Measurements from ENCODE around the gene BLOC1S4. TPM values are rescaled to one million over a fixed set of nuclear protein-coding genes. Genes with fewer than 3 reads are reported as not detected.
A peak's percentile ranks its signal among the peaks of the same experiment; 100 is the strongest.

The BLOC1S4 gene
- total and polyA plus RNA-seq, 12 donors = 6.5 to 31.7 (median 17.5) TPM

GRCh38 chr4:6696611-6697010, 19.4 kb upstream of the BLOC1S4 start:
- Histone ChIP-seq H3K27ac (peak overlapping the region in 2 of 5 donors; percentile 52 to 77), H3K4me3 (no peak overlapping the region), H3K4me1 (replicated peaks in 1 of 2) (peaks cover 0 to 14% of the 10 kb centered on the region in 2 donors), H3K36me3 (replicated peaks in 1 of 2) (peaks cover 0 to 8% of the 10 kb centered on the region in 2 donors), H3K9me3 (replicated peaks in 1 of 3) (no peaks in the 10 kb centered on the region), H3K27me3 (no peaks in the 10 kb centered on the region)
- DNase-seq = peak in 5 of 7 donors; percentile 51 to 70 (median 68)
- TF ChIP-seq POLR2A (IDR thresholded peaks at IDR 0.05) = no peak
- TF ChIP-seq, protein P1, sequence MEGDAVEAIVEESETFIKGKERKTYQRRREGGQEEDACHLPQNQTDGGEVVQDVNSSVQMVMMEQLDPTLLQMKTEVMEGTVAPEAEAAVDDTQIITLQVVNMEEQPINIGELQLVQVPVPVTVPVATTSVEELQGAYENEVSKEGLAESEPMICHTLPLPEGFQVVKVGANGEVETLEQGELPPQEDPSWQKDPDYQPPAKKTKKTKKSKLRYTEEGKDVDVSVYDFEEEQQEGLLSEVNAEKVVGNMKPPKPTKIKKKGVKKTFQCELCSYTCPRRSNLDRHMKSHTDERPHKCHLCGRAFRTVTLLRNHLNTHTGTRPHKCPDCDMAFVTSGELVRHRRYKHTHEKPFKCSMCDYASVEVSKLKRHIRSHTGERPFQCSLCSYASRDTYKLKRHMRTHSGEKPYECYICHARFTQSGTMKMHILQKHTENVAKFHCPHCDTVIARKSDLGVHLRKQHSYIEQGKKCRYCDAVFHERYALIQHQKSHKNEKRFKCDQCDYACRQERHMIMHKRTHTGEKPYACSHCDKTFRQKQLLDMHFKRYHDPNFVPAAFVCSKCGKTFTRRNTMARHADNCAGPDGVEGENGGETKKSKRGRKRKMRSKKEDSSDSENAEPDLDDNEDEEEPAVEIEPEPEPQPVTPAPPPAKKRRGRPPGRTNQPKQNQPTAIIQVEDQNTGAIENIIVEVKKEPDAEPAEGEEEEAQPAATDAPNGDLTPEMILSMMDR (IDR thresholded peaks at IDR 0.05) = no peak
- intact Hi-C loops (cut with DNase I) = no loop called here
- 46 to 63% (median 49%) methylated on average over 8 of the region's 8 CpGs for WGBS, 4 donors

DNA sequence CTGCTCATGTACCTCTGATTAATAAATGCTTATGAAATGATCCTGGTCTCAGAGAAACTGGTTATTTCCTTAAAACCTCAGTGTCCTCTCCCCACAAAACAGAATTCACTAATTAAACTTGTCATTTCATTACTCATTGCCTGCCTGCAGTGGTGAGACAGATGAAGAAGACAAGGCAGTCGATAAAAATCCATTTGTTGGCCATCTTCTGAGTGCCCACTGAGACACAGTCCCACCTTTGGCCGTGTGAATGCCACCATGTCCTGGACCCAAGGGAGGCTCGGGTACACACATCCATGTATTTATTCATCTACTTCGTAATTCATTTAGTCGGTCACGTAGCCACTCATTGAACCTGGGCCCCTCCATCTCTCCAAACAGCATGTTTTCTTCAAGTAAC, 18.8 kb upstream of the BLOC1S4 start:
- Histone ChIP-seq H3K27me3 (no peaks in the 10 kb centered on the region), H3K4me1 (replicated peaks in 1 of 2) (peaks cover 0 to 14% of the 10 kb centered on the region in 2 donors), H3K9me3 (replicated peaks in 1 of 3) (no peaks in the 10 kb centered on the region), H3K4me3 (no peak overlapping the region), H3K36me3 (replicated peaks in 1 of 2) (peaks cover 0 to 8% of the 10 kb centered on the region in 2 donors), H3K27ac (peak overlapping the region in 2 of 5 donors; percentile 48 to 77)
- intact Hi-C loops (cut with DNase I) = no loop called here
- peak in 1 of 7 donors; percentile 7 for DNase-seq
- WGBS, 4 donors = 91 to 95% (median 93%) methylated on average over 6 of the region's 6 CpGs
- TF ChIP-seq, protein P1 (IDR thresholded peaks at IDR 0.05) = no peak
- no peak for TF ChIP-seq POLR2A (IDR thresholded peaks at IDR 0.05)

- Histone ChIP-seq H3K36me3 (replicated peaks in 1 of 2) (peaks cover 0 to 8% of the 10 kb centered on the region in 2 donors), H3K27ac (no peak overlapping the region), H3K9me3 (replicated peaks in 1 of 3) (no peaks in the 10 kb centered on the region), H3K27me3 (no peaks in the 10 kb centered on the region), H3K4me3 (no peak overlapping the region), H3K4me1 (replicated peaks in 1 of 2) (peaks cover 7 to 22% of the 10 kb centered on the region in 2 donors)
- intact Hi-C loops (cut with DNase I) = no loop called here
- DNase-seq = no peak
- 71 to 83% (median 73%) methylated on average over 5 of the region's 5 CpGs for WGBS, 4 donors
- TF ChIP-seq, protein P1 (IDR thresholded peaks at IDR 0.05) = no peak
- no peak for TF ChIP-seq POLR2A (IDR thresholded peaks at IDR 0.05)
These were observed 16.6 kb upstream of the BLOC1S4 start for GRCh38 chr4:6699388-6699787.

GRCh38 chr4:6699903-6700302, 16.1 kb upstream of the BLOC1S4 start:
- peaks cover 0 to 8% of the 10 kb centered on the region in 2 donors for H3K36me3 ChIP-seq (replicated peaks in 1 of 2)
- intact Hi-C loops (cut with DNase I) = no loop called here
- WGBS, 4 donors = 86 to 100% (median 99%) methylated on average over 1 of the region's 1 CpG
- DNase-seq = peak in 1 of 7 donors; percentile 1
- peaks cover 7 to 22% of the 10 kb centered on the region in 2 donors for H3K4me1 ChIP-seq (replicated peaks in 1 of 2)
- no peaks in the 10 kb centered on the region for H3K27me3 ChIP-seq
- no peak overlapping the region for H3K4me3 ChIP-seq
- TF ChIP-seq POLR2A (IDR thresholded peaks at IDR 0.05) = no peak
- no peak overlapping the region for H3K27ac ChIP-seq
- no peaks in the 10 kb centered on the region for H3K9me3 ChIP-seq (replicated peaks in 1 of 3)

DNA sequence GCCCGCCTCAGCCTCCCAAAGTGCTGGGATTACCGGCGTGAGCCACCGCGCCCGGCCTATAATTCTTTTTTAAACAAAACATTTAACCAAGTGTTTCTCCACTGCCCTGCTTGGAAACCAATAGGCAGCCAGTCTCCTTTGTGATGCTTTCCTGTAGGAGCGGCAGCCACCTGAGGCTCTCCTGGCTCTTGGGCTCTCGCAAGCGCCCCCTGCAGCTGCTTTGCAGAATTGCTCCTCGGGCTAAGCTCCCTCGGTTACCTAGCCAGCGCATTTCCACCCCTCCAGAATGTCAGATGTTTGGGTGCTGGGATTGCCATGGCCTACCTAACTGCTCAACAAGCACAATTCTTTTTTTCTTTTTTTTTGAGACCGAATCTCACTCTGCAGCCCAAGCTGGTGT, 14.6 kb upstream of the BLOC1S4 start:
- peak in 1 of 7 donors; percentile 11 for DNase-seq
- Histone ChIP-seq H3K4me3 (no peak overlapping the region), H3K27me3 (no peaks in the 10 kb centered on the region), H3K9me3 (replicated peaks in 1 of 3) (no peaks in the 10 kb centered on the region), H3K27ac (no peak overlapping the region), H3K4me1 (replicated peaks in 1 of 2) (peaks cover 7 to 29% of the 10 kb centered on the region in 2 donors), H3K36me3 (replicated peaks in 1 of 2) (peaks cover 0 to 8% of the 10 kb centered on the region in 2 donors)
- WGBS, 4 donors = 84 to 90% (median 87%) methylated on average over 13 of the region's 13 CpGs
- TF ChIP-seq, protein P1 (IDR thresholded peaks at IDR 0.05) = peak in 2 of 6 experiments; percentile 6 to 16
- no peak for TF ChIP-seq POLR2A (IDR thresholded peaks at IDR 0.05)
- intact Hi-C loops (cut with DNase I) = no loop called here
